ENCODE measurements around the gene TMEM178B.
"Not testable (repeated sequence)": the region's sequence is repeated elsewhere in the genome, so short reads cannot be mapped to it uniquely, and the experiment has no call there.

Gene TMEM178B

DNA sequence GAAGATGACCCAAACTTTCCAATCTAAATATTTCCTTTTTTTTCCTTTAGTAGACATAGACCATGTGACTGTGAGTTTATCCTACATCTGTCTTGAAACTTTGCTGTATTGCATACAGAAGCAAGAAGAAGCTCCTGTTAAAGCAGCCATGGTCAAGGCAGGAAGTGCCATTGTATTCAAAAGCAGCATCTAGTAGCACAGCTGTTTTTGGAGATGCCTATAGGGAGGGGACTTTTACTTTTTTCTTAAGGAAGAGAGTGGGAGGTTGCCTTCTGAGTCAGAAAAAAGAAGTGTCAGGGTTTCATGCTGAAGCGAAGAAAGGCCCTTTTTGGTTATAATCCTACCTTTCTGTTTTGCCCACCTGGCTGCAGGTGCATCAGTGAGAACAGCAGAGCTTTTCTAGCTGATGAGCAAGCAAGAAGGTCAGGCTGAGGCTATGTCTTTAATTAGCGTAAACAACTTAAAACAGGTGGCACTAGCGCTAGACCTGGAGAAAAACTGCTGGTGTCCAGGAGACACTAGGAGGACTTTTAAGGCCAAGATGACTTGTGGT lies 243.2 kb downstream of the TMEM178B start:
- DNase-seq (ENCODE audit: low read depth), result no peak
- TF ChIP-seq, protein P1, sequence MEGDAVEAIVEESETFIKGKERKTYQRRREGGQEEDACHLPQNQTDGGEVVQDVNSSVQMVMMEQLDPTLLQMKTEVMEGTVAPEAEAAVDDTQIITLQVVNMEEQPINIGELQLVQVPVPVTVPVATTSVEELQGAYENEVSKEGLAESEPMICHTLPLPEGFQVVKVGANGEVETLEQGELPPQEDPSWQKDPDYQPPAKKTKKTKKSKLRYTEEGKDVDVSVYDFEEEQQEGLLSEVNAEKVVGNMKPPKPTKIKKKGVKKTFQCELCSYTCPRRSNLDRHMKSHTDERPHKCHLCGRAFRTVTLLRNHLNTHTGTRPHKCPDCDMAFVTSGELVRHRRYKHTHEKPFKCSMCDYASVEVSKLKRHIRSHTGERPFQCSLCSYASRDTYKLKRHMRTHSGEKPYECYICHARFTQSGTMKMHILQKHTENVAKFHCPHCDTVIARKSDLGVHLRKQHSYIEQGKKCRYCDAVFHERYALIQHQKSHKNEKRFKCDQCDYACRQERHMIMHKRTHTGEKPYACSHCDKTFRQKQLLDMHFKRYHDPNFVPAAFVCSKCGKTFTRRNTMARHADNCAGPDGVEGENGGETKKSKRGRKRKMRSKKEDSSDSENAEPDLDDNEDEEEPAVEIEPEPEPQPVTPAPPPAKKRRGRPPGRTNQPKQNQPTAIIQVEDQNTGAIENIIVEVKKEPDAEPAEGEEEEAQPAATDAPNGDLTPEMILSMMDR (conservative IDR thresholded peaks at IDR 0.05; ENCODE audit: low read depth, low read length), result no peak
- H3K4me3 ChIP-seq (ENCODE audit: low read length), result no peak overlapping the region

DNA sequence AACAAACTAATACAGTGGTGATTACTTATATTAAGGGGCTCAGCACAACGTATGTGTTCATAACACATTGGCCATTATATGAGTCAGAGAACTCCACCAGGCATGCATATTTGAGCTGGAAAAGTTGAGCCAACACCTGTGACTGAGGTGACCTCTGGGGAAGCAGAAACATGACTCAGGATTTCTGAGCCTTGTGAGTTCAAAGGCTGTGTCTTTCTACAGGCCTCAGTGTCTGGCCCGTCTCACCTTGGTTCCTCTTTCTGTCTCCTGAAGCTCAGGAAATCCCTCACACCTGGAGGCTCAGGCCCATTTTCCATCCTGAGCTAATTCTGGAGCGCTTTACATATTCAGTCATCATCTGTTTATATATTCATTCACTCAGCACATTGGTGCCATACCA lies 246.4 kb downstream of the TMEM178B start:
- DNase-seq (ENCODE audit: low read depth), result peak; percentile 4
- no peak overlapping the region for H3K4me3 ChIP-seq (ENCODE audit: low read length)
- TF ChIP-seq, protein P1 (conservative IDR thresholded peaks at IDR 0.05; ENCODE audit: low read depth, low read length), result no peak

GRCh38 chr7:141322383-141322782 lies 248.5 kb downstream of the TMEM178B start:
- no peak overlapping the region for H3K4me3 ChIP-seq (ENCODE audit: low read length)
- TF ChIP-seq, protein P1 (conservative IDR thresholded peaks at IDR 0.05; ENCODE audit: low read depth, low read length), result no peak
- no peak for DNase-seq (ENCODE audit: low read depth)

- no peak overlapping the region for H3K4me3 ChIP-seq (ENCODE audit: low read length)
- TF ChIP-seq, protein P1 (conservative IDR thresholded peaks at IDR 0.05; ENCODE audit: low read depth, low read length), result no peak
- DNase-seq (ENCODE audit: low read depth), result no peak
These were observed 250.0 kb downstream of the TMEM178B start for GRCh38 chr7:141323826-141324225.

- no peak for DNase-seq (ENCODE audit: low read depth)
- no peak overlapping the region for H3K4me3 ChIP-seq (ENCODE audit: low read length)
- TF ChIP-seq, protein P1 (conservative IDR thresholded peaks at IDR 0.05; ENCODE audit: low read depth, low read length), result no peak
These were observed 251.0 kb downstream of the TMEM178B start for GRCh38 chr7:141324870-141325269.

- H3K4me3 ChIP-seq (ENCODE audit: low read length), result no peak overlapping the region
- DNase-seq (ENCODE audit: low read depth), result no peak
- TF ChIP-seq, protein P1 (conservative IDR thresholded peaks at IDR 0.05; ENCODE audit: low read depth, low read length), result no peak
These were observed 251.4 kb downstream of the TMEM178B start for GRCh38 chr7:141325275-141325674.

- no peak overlapping the region for H3K4me3 ChIP-seq (ENCODE audit: low read length)
- no peak for DNase-seq (ENCODE audit: low read depth)
- TF ChIP-seq, protein P1 (conservative IDR thresholded peaks at IDR 0.05; ENCODE audit: low read depth, low read length), result no peak
These were observed 254.4 kb downstream of the TMEM178B start for GRCh38 chr7:141328290-141328689.

GRCh38 chr7:141330285-141330684 lies 256.4 kb downstream of the TMEM178B start:
- H3K4me3 ChIP-seq (ENCODE audit: low read length); DNase-seq (ENCODE audit: low read depth): not testable (repeated sequence)

All from retinal pigment epithelial cell (primary cell).